ENCODE results near the gene TANK.
"Not testable (repeated sequence)": the region's sequence is repeated elsewhere in the genome, so short reads cannot be mapped to it uniquely, and the experiment has no call there.

TANK gene

DNA sequence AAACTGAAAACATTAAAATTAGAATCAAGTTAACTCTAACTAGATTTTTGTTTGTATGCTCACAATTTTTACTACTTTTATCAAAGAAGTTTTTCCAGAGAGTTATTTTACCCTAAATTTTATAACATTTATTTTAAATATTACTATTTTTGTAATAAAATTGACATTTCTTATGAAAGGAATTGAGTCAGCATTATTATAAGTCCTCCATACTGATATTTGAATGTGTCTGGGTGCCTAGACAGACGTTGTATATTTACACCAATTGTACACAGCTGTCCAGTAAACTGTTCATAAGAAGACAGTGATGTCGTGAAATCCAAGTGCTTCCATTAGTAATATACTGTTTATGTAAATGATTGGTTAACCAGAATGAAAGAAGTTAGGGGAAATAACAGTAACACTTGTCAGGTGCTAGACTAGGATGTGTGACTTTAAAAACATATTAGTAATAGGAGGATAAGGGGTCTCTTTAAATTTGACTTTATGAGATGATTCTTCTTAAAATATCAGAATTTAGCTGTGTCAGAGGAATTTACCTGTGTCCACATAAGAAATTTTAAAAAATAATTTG is 73.7 kb downstream of the TANK start:
- no peak for DNase-seq (ENCODE audit: low read depth)

GRCh38 chr2:161234627-161235026 is 74.4 kb downstream of the TANK start:
- DNase-seq (ENCODE audit: low read depth), result no peak

DNA sequence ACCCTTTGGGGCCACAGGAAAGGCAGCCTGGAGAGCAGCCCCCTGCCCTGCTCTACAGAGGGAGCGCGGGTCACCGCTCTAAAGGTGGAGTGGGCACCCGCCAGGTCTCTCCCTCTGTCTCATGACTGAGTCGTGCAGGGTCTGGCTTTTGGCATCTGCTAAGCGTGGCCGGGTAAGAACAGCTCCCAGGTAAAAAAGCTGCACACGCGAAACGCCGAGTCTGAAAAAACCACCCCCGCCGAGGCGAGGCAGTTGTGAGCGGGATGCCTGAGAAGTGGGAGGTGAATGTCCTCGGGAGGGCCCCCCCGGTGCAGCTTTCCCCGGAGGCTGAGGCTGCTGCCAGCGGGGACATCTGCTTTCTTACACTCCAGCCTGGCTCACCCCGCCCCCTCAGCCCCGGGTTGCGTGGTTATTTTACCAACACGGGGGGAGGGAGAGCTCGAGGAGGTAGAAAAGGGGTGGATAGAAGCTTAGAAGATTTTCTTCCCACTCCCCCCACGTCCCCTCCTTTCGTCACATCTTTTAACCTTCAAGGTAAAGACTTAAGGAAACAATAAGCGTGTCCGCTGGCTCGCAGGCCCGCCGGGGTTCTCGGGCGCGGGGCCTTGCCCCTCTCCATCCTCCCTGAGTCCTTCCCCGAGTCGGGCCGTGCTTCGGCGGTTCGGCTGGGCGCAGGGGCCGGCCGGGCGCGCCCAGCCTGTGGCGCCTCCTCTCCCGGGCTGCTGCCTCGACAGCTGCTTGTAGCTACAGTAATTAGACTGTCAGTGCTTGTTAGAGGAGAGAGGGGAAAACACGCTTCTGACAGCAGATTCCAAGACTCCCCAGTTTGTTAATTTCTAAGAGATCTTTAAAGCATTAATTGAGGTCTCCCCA is 77.4 kb downstream of the TANK start:
- DNase-seq (ENCODE audit: low read depth), result peak; percentile 20

DNA sequence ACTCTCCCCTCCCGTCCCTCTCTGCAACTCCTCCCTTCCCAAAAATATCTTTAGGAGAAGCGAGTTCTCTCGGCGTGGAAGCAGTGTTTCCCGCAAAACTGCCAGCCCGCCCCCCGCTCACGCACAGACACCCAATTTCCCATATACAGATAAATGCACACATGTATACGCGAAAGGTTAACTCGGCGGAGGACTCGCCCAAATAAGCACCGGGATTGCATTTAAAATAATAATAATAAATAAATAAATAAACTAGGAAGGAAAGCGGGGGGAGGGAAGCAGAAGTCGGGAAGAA is 78.0 kb downstream of the TANK start:
- no peak for DNase-seq (ENCODE audit: low read depth)

- peak; percentile 36 for DNase-seq (ENCODE audit: low read depth)
Measured at GRCh38 chr2:161238560-161239325, 78.5 kb downstream of the TANK start.

DNA sequence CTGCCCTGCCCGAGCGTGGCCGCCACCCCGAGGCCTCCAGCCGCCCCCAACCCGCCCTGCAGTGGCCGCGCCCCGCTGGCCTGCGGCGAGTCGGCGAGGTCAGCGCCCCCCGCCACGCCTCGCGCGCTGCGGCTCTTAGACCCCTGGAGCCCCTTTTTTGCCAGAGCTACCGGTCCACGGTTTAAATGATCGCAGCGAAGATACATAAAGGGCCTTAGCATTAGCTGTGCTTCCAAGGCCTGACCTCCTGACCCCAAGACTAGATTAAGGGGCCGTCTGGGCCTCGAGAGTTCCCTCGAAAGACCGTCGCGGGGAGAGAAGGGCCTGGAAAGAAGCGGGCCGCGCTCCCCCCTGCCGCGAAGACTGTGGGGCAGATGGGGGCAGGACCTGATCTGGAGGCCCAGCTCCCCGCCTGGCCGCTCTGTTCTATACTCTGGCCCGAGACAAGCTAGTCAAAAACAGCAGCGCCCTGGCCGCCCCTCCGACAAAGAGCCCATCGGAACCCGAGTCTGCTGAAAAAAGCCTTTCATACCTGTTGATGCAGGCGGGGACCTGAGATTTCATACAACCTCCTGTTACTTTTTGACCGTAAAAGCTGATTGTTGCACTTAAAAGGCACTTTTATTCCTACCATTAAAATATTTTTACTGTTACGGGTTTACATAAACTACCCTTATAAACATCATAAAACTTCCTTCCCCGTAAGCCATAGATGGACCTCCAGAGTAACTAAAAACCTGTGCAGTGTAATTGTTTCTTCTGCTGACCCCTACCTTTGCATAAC is 79.3 kb downstream of the TANK start:
- no peak for DNase-seq (ENCODE audit: low read depth)

DNA sequence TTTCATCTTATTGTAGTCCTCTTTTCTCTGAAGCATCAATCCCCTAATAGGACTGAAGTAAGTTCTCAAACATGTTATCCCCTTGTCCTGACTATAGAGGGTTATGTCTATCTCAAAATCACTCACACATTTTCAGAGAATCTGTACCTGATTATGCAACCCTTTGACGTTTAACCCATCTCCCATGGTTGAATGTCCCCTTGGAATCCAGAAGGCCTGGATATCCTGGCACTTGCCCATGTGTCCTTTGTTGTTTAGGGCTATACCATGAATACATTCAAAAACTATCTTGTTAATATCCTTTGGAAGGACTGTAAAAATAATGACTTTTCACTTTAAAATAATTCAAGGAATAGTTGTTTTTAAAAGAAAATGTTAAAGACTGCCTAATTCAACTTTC is 81.7 kb downstream of the TANK start:
- DNase-seq (ENCODE audit: low read depth), result no peak

GRCh38 chr2:161243312-161243711 is 83.1 kb downstream of the TANK start:
- DNase-seq (ENCODE audit: low read depth), result no peak

DNA sequence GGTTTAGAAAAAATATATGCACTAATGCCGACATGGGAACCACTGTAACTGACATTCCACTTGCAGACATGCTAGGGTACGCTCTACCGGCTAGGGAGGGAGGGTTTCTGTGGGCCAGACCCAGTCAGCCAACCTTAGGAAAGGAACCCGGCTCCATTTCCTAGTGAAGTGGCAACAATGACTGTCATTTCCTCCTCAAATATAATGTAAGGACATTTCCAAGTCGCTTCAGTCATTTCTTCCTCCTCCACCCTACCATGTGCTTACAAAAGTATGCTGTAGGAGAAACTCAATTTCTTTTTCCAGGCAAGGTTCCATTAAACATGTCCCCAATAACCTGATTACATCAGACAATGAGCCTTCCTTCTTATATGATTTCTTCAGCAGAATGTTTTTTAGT is 83.7 kb downstream of the TANK start:
- DNase-seq (ENCODE audit: low read depth), result no peak

DNA sequence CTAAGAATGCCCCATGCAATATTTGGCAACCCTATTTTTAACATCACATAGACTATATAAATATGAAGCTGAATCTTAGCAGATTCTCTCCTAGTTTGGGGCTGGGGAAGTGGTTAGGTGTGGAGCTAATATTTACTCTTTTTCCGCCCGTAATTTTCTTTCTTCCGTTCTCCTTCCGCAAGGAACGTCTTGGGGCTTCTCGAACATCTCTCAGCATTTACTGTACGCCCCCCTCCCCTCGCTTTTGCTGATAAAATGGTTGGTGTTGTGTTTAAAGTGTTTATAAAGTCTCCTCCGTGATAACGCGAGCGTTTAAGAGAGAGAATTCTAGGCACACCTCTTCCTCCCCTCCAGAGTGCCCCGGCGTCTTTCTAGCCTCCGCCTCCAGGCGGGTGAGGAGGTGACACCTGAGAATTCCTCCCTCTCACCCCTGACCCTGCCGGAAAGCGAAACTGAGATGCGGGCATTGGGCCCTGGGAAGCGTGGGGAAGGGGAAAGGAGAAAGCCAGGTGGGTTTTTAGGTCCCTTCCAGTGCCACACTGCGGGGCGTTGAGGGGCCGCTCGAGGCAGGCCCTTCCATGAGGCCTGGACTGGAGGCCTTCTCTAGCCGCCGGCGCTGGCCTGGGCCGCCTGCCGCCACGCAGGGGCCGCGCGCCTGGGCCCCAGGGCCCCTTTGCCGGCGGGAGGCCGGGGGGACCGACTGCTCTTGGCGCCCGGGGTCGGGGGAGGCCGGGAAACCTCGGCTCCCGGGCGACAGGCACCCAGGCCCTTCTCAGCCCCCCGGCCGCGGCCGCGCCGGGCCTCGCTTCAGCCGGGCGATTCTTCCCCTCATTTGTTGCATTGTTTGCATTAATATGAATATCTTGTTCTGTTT is 84.4 kb downstream of the TANK start:
- peak; percentile 54 for DNase-seq (ENCODE audit: low read depth)

DNA sequence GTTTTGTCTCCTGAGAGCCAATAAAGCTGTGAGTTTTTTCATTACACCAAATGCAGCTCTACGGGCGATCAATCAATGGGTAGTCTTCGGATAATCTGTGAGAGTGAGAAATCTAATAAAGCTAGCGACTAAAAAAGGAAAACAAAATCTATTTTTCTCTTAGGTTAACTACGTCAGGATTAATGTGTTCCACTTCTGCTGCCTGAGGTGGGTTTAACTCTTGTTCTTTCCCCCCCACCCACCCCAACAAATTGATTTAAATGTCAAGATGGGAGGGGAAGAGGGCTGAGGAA is 85.0 kb downstream of the TANK start:
- no peak for DNase-seq (ENCODE audit: low read depth)

- no peak for DNase-seq (ENCODE audit: low read depth)
Measured at GRCh38 chr2:161245671-161246070, 85.4 kb downstream of the TANK start.

- no peak for DNase-seq (ENCODE audit: low read depth)
Measured at GRCh38 chr2:161246281-161246680, 86.1 kb downstream of the TANK start.

- no peak for DNase-seq (ENCODE audit: low read depth)
Measured at GRCh38 chr2:161250864-161251436, 90.7 kb downstream of the TANK start.

DNA sequence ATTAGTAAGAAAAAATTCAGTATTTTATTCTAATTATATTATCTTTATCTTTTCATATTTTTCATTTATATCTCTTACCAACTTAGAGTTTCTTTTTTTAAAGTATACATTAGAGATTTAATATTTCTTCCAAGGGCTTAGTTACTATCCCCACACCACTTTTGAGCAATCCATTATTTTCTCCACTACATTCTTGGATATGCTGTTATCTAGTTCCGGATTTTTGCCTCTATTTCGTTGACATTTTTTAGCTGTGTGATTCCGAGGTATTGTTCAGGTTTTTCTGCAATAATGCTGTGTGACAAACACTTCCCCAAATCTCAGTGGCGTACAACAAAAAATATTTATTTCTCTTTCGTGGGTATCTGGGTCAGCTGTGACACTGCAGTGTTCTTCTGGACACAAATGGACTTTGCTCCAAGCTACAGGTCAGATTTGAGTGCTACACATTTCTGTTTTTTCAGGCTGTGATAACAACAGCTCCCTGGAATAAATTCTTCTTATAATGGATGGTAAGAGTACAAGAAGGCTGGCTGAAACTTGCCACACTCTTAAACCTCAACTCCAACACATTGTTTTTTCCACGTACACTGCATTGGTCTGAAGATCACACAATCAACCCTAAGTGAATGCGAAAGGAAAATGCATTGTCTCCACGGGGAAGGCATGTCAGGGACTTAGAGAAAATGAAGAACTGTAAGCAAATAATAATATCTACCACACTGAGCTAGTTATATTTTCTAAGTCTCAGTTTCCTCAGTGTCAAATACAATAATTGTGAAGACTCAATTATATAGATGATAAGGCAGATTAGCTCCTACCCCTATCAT is 97.1 kb downstream of the TANK start:
- no peak for DNase-seq (ENCODE audit: low read depth)

- DNase-seq (ENCODE audit: low read depth), result no peak
Measured at GRCh38 chr2:161265874-161266273, 105.6 kb downstream of the TANK start.

DNA sequence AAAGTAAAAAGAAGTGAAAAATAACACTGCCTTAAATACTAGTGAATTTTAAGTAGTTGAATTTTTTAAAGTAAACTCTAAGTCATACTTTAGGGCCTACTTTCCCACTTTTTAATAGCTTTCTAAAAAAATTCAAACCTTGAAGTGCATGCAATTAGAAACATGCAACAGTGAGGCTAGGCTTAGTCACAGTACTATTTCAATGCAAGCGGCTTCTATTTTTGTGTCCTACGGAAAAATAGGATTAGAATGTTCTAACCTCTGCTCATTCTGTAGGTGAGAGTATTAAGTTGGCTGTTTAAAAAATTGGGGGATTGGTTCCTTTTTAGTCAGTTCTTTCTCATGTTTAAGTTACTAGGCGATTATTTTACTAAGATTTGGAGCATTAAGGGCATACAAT is 108.9 kb downstream of the TANK start:
- DNase-seq (ENCODE audit: low read depth), result no peak

- no peak for DNase-seq (ENCODE audit: low read depth)
Measured at GRCh38 chr2:161273038-161273760, 113.0 kb downstream of the TANK start.

- DNase-seq (ENCODE audit: low read depth), result not testable (repeated sequence)
Measured at GRCh38 chr2:161278564-161279229, 118.5 kb downstream of the TANK start.

Data from activated gamma-delta T cell treated with anti-CD3 and anti-CD28 coated beads, Interleukin-2, amount 50 U/mL, for 16 hours (primary cell).